Panc1 (cell line): ENCODE results near the gene UBA1. TPM values are rescaled to one million over a fixed set of nuclear protein-coding genes. Genes with fewer than 3 reads are reported as not detected.

Experiments
- ATAC-seq: fragments of 200-7000 bp; cut with Tn5 transposase; 2 replicates; pipeline ENCODE4 v1.9.1; 2020; ENCODE audit warnings: mild to moderate bottlenecking, moderate library complexity
- BruUV-seq: library from RNA; stranded (reverse); fragments of 400-500 nt; replicated peaks from 2 replicates; lab custom pipeline; 2021; lab: Mats Ljungman, UMichigan
- CTCF ChIA-PET: fragments of 300-600 bp; sonication (Branson Sonifier 250); formaldehyde crosslinking; loops from one replicate; lab custom pipeline; 2022; ENCODE audit warnings: antibody characterized with exemption; lab: Charles Lee
- POLR2A ChIA-PET: fragments of 300-600 bp; sonication (Branson Sonifier 250); formaldehyde crosslinking; loops from one replicate; lab custom pipeline; 2022; ENCODE audit warnings: antibody characterized with exemption; lab: Charles Lee
- DNase-seq: peaks from one replicate; pipeline ENCODE4 v3.0.0-alpha.2; 2010; ENCODE audit warnings: low read depth, low spot score
- H3K27ac ChIP-seq: 2 replicates; pipeline ENCODE4 v1.5.1; 2011; ENCODE audit warnings: mild to moderate bottlenecking, low read length, inconsistent platforms
- H3K27me3 ChIP-seq: fragments of 200-500 bp; sonication (Bioruptor generic); 2 replicates; pipeline ENCODE4 v1.6.0; 2014; ENCODE audit warnings: low read length, inconsistent platforms; ENCODE audit not compliant: control insufficient read depth, insufficient read depth
- H3K36me3 ChIP-seq: fragments of 200-500 bp; sonication (Bioruptor generic); 2 replicates; pipeline ENCODE4 v1.5.1; 2014; ENCODE audit warnings: inconsistent platforms, mild to moderate bottlenecking, low read length, moderate library complexity; ENCODE audit not compliant: control insufficient read depth, insufficient read depth
- H3K4me1 ChIP-seq: 2 replicates; pipeline ENCODE4 v1.5.1; 2011; ENCODE audit warnings: inconsistent platforms, mild to moderate bottlenecking, low read length, moderate library complexity; ENCODE audit not compliant: control insufficient read depth, insufficient read depth
- H3K4me3 ChIP-seq, 2 experiments: 2 replicates each; pipeline ENCODE4 v1.5.1; 2011 to 2012; ENCODE audit warnings: low read depth in 2 of 2, low read length in 2 of 2, mild to moderate bottlenecking in 2 of 2, inconsistent platforms in 1 of 2, moderate library complexity in 1 of 2
- H3K9me3 ChIP-seq: fragments of 200-500 bp; sonication (Bioruptor generic); 2 replicates; pipeline ENCODE4 v1.5.1; 2014; ENCODE audit warnings: low read depth, mild to moderate bottlenecking, inconsistent platforms, low read length, moderate library complexity; ENCODE audit not compliant: control insufficient read depth, insufficient read depth
- CTCF ChIP-seq: fragments of 450-650 bp; IDR thresholded peaks from 2 replicates; pipeline ENCODE4 v1.5.1; 2017; ENCODE audit warnings: mild to moderate bottlenecking
- POLR2AphosphoS5 ChIP-seq: IDR thresholded peaks from 2 replicates; pipeline ENCODE4 v1.6.1; 2012; ENCODE audit warnings: mild to moderate bottlenecking, low read depth, low read length, moderate library complexity
- SIN3A ChIP-seq: IDR thresholded peaks from 2 replicates; pipeline ENCODE4 v1.6.1; 2012; ENCODE audit warnings: low read depth, mild to moderate bottlenecking, low read length, moderate library complexity, borderline replicate concordance; ENCODE audit not compliant: insufficient read depth
- TCF7L2 ChIP-seq: IDR thresholded peaks from 2 replicates; pipeline ENCODE4 v1.6.1; 2011; ENCODE audit warnings: mild to moderate bottlenecking, low read depth, low read length, inconsistent platforms
- in situ Hi-C: cut with HindIII; loops from 2 replicates; pipeline ENCODE4 v1.10.0; 2016; ENCODE audit warnings: low sequenced_read_pairs, low pct_unique_long_range_greater_than_20kb
- intact Hi-C: fragments of 100-400 bp; cut with micrococcal nuclease; formaldehyde crosslinking; loops from one replicate; pipeline ENCODE4 v1.10.0; 2022; ENCODE audit not compliant: unreplicated experiment
- total RNA-seq: library from RNA; stranded (reverse); gene quantifications from one replicate; pipeline ENCODE4 v1.2.1, GENCODE V29; 2021; ENCODE audit not compliant: unreplicated experiment
- TF ChIP-seq, protein P1 (sequence below), 2 experiments: IDR thresholded peaks; 2 replicates each; pipeline ENCODE4 v1.6.1; 2011 to 2012; ENCODE audit warnings: low read depth in 2 of 2, control low read depth in 1 of 2, low read length in 1 of 2, mild to moderate bottlenecking in 1 of 2, moderate library complexity in 1 of 2; ENCODE audit not compliant: insufficient read depth in 1 of 2

The UBA1 gene
- total RNA-seq, 1 experiment from 2014 or later = 302 TPM

GRCh38 chrX:47170861-47171692, 22.6 kb upstream of the UBA1 start:
- H3K36me3 ChIP-seq = peaks cover 2% of the 10 kb centered on the region; the same call in 1 of the 2 replicates
- no peak for ATAC-seq
- no peak for DNase-seq
- intact Hi-C loops = no loop called here
- no peaks in the 10 kb centered on the region for H3K9me3 ChIP-seq
- no peak for TF ChIP-seq SIN3A
- TF ChIP-seq, protein P1, sequence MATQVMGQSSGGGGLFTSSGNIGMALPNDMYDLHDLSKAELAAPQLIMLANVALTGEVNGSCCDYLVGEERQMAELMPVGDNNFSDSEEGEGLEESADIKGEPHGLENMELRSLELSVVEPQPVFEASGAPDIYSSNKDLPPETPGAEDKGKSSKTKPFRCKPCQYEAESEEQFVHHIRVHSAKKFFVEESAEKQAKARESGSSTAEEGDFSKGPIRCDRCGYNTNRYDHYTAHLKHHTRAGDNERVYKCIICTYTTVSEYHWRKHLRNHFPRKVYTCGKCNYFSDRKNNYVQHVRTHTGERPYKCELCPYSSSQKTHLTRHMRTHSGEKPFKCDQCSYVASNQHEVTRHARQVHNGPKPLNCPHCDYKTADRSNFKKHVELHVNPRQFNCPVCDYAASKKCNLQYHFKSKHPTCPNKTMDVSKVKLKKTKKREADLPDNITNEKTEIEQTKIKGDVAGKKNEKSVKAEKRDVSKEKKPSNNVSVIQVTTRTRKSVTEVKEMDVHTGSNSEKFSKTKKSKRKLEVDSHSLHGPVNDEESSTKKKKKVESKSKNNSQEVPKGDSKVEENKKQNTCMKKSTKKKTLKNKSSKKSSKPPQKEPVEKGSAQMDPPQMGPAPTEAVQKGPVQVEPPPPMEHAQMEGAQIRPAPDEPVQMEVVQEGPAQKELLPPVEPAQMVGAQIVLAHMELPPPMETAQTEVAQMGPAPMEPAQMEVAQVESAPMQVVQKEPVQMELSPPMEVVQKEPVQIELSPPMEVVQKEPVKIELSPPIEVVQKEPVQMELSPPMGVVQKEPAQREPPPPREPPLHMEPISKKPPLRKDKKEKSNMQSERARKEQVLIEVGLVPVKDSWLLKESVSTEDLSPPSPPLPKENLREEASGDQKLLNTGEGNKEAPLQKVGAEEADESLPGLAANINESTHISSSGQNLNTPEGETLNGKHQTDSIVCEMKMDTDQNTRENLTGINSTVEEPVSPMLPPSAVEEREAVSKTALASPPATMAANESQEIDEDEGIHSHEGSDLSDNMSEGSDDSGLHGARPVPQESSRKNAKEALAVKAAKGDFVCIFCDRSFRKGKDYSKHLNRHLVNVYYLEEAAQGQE (IDR thresholded peaks at IDR 0.05; ENCODE audit: insufficient read depth in 1 of 2, low read depth in 2 of 2, low read length in 1 of 2) = no peak
- no peak for TF ChIP-seq CTCF
- no peak for TF ChIP-seq POLR2AphosphoS5
- no peak for TF ChIP-seq TCF7L2
- in situ Hi-C loops = no loop called here
- H3K4me1 ChIP-seq = no peaks in the 10 kb centered on the region
- no TSS peak for BruUV-seq
- no peak overlapping the region for H3K27ac ChIP-seq
- ChIA-PET POLR2A (interaction anchor here (0.6 kb wide), 1 partner anchor 18 kb away, joined by 5 read pairs; no protein-coding TSS in a partner anchor), CTCF (no interaction called here)
- no peak overlapping the region for H3K4me3 ChIP-seq
- H3K27me3 ChIP-seq = no peaks in the 10 kb centered on the region

DNA sequence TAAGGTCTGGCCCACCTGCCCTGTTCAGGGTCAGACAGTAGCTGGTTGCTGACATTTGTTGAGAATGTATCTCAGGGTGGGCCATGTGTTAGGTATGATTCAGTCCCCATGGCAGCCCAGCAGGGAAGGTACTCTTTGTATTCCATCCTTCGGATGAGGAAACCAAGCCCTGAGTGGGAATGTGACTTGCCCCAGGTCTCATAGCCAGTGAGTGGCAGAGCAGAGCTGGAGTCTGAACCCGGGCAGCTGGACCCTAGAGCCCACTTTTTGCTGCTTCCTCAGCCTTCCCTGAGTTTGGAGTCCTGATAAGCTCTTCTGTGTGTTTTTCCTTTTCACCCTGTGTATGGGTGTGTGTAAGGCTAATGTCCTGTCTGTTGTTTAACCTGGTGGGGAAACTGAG, 21.6 kb upstream of the UBA1 start:
- no peaks in the 10 kb centered on the region for H3K9me3 ChIP-seq
- peaks cover 5% of the 10 kb centered on the region for H3K36me3 ChIP-seq
- intact Hi-C loops = no loop called here
- no peak overlapping the region for H3K27ac ChIP-seq
- TF ChIP-seq CTCF (no peak), POLR2AphosphoS5 (no peak), SIN3A (no peak), TCF7L2 (no peak)
- TF ChIP-seq, protein P1 (IDR thresholded peaks at IDR 0.05; ENCODE audit: insufficient read depth in 1 of 2, low read depth in 2 of 2, low read length in 1 of 2) = no peak
- H3K27me3 ChIP-seq = no peaks in the 10 kb centered on the region
- in situ Hi-C loops = no loop called here
- CTCF ChIA-PET = no interaction called here
- H3K4me3 ChIP-seq = no peak overlapping the region
- H3K4me1 ChIP-seq = no peaks in the 10 kb centered on the region
- BruUV-seq = no TSS peak
- DNase-seq = no peak
- no peak for ATAC-seq
- POLR2A ChIA-PET = no interaction called here
